Smooth muscle cell (in vitro differentiated cells): ENCODE measurements around the gene PPP2R5C. TPM values are rescaled to one million over a fixed set of nuclear protein-coding genes. Genes with fewer than 3 reads are reported as not detected.

Experiments used
- DNase-seq: peaks from one replicate; lab custom pipeline; 2025; ENCODE audit not compliant: unreplicated experiment; lab: John Stamatoyannopoulos, UW
- H2AFZ ChIP-seq: fragments of 200-600 bp; sonication (generic); 2 replicates; pipeline ENCODE4 v1.6.0; 2016; ENCODE audit warnings: antibody characterized with exemption, low read depth, mild to moderate bottlenecking
- H3F3A ChIP-seq: fragments of 200-600 bp; sonication (generic); 2 replicates; pipeline ENCODE4 v1.6.0; 2017; ENCODE audit warnings: antibody characterized with exemption, low read depth
- H3K27ac ChIP-seq: fragments of 200-600 bp; sonication (generic); 2 replicates; pipeline ENCODE4 v1.5.1; 2016; ENCODE audit warnings: low read depth, mild to moderate bottlenecking
- H3K27me3 ChIP-seq: fragments of 200-600 bp; sonication (generic); 2 replicates; pipeline ENCODE4 v1.6.1; 2016; ENCODE audit warnings: low read depth, mild to moderate bottlenecking
- H3K36me3 ChIP-seq: fragments of 200-600 bp; sonication (generic); 2 replicates; pipeline ENCODE4 v1.5.1; 2016; ENCODE audit warnings: low read depth
- H3K4me1 ChIP-seq: fragments of 200-600 bp; sonication (generic); 2 replicates; pipeline ENCODE4 v1.5.1; 2016; ENCODE audit warnings: low read depth
- H3K4me2 ChIP-seq: fragments of 200-600 bp; sonication (generic); 2 replicates; pipeline ENCODE4 v1.6.0; 2016; ENCODE audit warnings: mild to moderate bottlenecking
- H3K4me3 ChIP-seq: fragments of 200-600 bp; sonication (generic); 2 replicates; pipeline ENCODE4 v1.5.1; 2016; ENCODE audit warnings: mild to moderate bottlenecking
- H3K79me2 ChIP-seq: fragments of 200-600 bp; sonication (generic); 2 replicates; pipeline ENCODE4 v1.6.0; 2016; ENCODE audit warnings: low read depth, mild to moderate bottlenecking
- H3K9ac ChIP-seq: fragments of 200-600 bp; sonication (generic); 2 replicates; pipeline ENCODE4 v1.6.0; 2016; ENCODE audit warnings: low read depth
- H3K9me3 ChIP-seq: fragments of 200-600 bp; sonication (generic); replicated peaks from 2 replicates; pipeline ENCODE4 v1.5.1; 2016; ENCODE audit warnings: low read depth
- H4K20me1 ChIP-seq: fragments of 200-600 bp; sonication (generic); 2 replicates; pipeline ENCODE4 v1.6.0; 2016; ENCODE audit warnings: low read depth
- WGBS: methylation state at CpG from one replicate; pipeline ENCODE4 v1.1.7; 2016; ENCODE audit warnings: low lambda C conversion rate; 5-methylcytosine and 5-hydroxymethylcytosine counted together
- polyA plus RNA-seq: library from polyadenylated mRNA; unstranded; fragments of >200 nt; fragmentation: Nextera tagmentation; extraction: Ambion mirVana; gene quantifications from 2 replicates; pipeline ENCODE4 v1.2.1, GENCODE V29; 2016
- total RNA-seq: library from RNA; depleted of rRNA; stranded (reverse); fragments of >200 nt; gene quantifications from 2 replicates; pipeline ENCODE4 v1.2.3, GENCODE V29; 2014
- TF ChIP-seq, protein P1 (sequence below): fragments of 200-600 bp; sonication (generic); IDR thresholded peaks from 2 replicates; pipeline ENCODE4 v1.5.1; 2017; ENCODE audit warnings: borderline replicate concordance, mild to moderate bottlenecking, antibody characterized with exemption; ENCODE audit not compliant: insufficient read depth, poor library complexity, severe bottlenecking

PPP2R5C gene
- total and polyA plus RNA-seq, 2 experiments from 2014 or later: 63.6 to 92.7 TPM

DNA sequence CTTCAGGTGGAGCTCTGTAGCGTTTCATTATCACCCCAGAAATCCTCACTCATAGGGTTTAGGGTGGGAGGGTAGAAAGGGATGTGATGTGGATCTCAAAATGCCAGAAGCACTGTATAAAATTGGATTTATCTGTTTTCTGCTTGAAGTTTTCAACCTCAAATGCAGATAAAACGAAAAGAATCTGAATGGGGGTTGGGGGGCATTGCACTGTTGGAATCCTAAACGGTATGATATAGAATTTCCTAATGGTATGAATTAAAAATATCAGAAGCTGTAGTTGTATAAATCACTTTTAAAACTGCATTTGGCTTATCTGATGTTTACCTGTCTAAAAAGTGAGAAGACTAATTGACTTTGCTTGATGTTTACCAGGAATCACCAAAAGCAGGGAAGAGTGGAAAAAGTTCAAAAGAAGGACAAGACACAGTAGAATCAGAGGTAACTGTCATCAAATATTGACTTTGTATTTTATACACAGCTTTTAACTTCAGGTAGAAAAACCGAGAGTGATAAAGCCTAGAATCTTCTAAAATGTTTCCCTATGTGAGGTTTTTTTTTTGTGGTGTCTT, 1.1 kb downstream of the PPP2R5C start:
- TF ChIP-seq, protein P1, sequence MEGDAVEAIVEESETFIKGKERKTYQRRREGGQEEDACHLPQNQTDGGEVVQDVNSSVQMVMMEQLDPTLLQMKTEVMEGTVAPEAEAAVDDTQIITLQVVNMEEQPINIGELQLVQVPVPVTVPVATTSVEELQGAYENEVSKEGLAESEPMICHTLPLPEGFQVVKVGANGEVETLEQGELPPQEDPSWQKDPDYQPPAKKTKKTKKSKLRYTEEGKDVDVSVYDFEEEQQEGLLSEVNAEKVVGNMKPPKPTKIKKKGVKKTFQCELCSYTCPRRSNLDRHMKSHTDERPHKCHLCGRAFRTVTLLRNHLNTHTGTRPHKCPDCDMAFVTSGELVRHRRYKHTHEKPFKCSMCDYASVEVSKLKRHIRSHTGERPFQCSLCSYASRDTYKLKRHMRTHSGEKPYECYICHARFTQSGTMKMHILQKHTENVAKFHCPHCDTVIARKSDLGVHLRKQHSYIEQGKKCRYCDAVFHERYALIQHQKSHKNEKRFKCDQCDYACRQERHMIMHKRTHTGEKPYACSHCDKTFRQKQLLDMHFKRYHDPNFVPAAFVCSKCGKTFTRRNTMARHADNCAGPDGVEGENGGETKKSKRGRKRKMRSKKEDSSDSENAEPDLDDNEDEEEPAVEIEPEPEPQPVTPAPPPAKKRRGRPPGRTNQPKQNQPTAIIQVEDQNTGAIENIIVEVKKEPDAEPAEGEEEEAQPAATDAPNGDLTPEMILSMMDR: no peak
- no peaks in the 10 kb centered on the region for H3K9me3 ChIP-seq
- peaks cover 11% of the 10 kb centered on the region for H3K79me2 ChIP-seq
- H3K27me3 ChIP-seq: no peaks in the 10 kb centered on the region
- no peak overlapping the region for H3K27ac ChIP-seq
- peak overlapping the region; percentile 93 for H3K4me3 ChIP-seq
- WGBS: 31% methylated on average over 4 of the region's 4 CpGs
- peak overlapping the region; percentile 99 for H3K4me2 ChIP-seq
- H3K4me1 ChIP-seq: peaks cover 7% of the 10 kb centered on the region
- H3F3A ChIP-seq: no peaks in the 10 kb centered on the region
- H3K9ac ChIP-seq: peak overlapping the region; percentile 54
- H4K20me1 ChIP-seq: peaks cover 5% of the 10 kb centered on the region
- peak overlapping the region; percentile 58 for H2AFZ ChIP-seq
- no peaks in the 10 kb centered on the region for H3K36me3 ChIP-seq
- no peak for DNase-seq

DNA sequence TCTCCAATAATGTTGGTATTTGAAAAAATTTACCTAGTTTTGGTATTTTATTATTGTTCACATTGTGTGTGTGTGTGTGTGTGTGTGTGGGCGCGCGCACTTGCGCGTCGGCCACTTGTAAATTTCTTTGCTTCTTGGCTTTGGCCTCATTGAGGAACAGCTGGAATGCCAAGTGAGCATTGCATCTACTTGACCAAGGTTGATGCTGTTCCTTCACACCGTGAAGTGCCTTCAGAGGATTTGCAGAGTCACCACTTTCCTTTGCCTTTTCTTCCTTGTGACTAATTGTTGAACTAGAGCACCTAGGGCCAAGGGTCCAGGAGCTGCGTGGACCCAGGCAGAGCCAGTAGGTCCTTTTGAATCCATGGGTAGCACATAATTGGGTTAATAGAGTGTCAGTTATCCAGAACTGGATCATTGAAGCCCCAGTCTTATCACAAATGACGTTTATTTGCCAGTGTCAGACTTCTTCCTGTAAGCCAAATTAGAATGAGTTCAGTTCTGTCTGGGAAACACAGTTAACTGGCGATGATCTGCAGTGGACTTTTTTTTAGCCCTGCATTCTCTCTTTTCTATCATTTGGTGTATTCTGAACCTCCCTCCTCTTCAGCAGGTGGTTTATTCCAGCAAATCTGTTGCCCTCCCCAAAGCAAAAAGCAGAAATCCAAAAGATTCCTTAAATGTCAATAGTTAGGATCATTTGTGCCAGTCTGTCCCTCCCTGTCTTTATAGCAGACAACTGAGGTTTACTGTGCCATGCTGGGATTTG, 2.6 kb downstream of the PPP2R5C start:
- H2AFZ ChIP-seq: no peak overlapping the region
- TF ChIP-seq, protein P1: no peak
- 94% methylated on average over 10 of the region's 10 CpGs for WGBS
- H3K4me2 ChIP-seq: no peak overlapping the region
- no peaks in the 10 kb centered on the region for H3K36me3 ChIP-seq
- no peak for DNase-seq
- H3K27ac ChIP-seq: no peak overlapping the region
- H3K4me1 ChIP-seq: peaks cover 7% of the 10 kb centered on the region
- H4K20me1 ChIP-seq: peaks cover 5% of the 10 kb centered on the region
- H3K79me2 ChIP-seq: peaks cover 11% of the 10 kb centered on the region
- no peaks in the 10 kb centered on the region for H3F3A ChIP-seq
- no peak overlapping the region for H3K9ac ChIP-seq
- no peak overlapping the region for H3K4me3 ChIP-seq
- H3K9me3 ChIP-seq: no peaks in the 10 kb centered on the region
- H3K27me3 ChIP-seq: no peaks in the 10 kb centered on the region

DNA sequence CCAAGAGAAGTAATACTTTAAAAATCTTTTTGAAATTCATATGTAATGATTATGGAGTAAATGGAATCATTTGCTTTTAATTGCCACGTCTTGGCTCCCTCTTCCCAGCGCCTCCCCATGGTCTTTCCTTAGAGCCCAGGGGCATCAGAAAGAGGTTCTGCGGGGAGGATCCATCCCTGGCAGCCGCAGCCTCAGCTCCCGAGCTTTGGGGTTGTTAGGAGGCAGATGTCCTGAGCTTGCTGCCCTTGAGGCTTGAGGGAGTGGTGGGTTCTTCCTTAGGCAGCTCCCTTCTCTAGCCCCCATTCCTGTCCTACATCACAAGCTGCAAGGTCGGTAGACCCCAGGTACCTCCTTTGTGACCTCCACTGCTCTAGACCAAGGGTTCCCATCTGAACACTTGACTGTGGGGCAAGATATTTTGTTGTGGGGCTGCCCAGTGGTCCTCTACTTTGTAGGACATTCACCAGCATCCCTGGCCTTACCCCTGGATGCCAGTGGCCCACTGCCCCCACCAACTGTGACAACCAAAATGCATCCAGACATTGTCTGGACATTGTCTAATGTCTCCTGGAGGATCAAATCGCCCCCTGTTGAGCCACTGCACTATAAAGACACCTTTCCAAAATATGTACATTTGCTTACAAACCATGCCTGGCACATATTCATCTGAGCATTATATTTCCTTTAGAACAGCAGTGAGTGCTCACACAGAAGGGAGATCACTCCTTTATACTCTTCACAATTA, 6.3 kb downstream of the PPP2R5C start:
- H3K27ac ChIP-seq: no peak overlapping the region

More for the DNA sequence above, 6.3 kb downstream of the PPP2R5C start:
- H3K4me3 ChIP-seq: no peak overlapping the region
- no peak overlapping the region for H3K4me2 ChIP-seq
- no peak for DNase-seq
- H2AFZ ChIP-seq: no peak overlapping the region
- H3K4me1 ChIP-seq: peaks cover under 1% of the 10 kb centered on the region
- 87% methylated on average over 7 of the region's 7 CpGs for WGBS
- TF ChIP-seq, protein P1: no peak
- no peak overlapping the region for H3K9ac ChIP-seq
- H3K36me3 ChIP-seq: no peaks in the 10 kb centered on the region
- no peaks in the 10 kb centered on the region for H3K27me3 ChIP-seq
- H3K79me2 ChIP-seq: peaks cover 8% of the 10 kb centered on the region
- H4K20me1 ChIP-seq: peaks cover 8% of the 10 kb centered on the region
- H3K9me3 ChIP-seq: no peaks in the 10 kb centered on the region
- H3F3A ChIP-seq: no peaks in the 10 kb centered on the region
